Esophagus (tissue), 2 donors: ENCODE data around the gene COL8A1. TPM values are rescaled to one million over a fixed set of nuclear protein-coding genes. Genes with fewer than 3 reads are reported as not detected.
"Not testable (repeated sequence)": the region's sequence is repeated elsewhere in the genome, so short reads cannot be mapped to it uniquely, and the experiment has no call there.

Experiments
- H3K27ac ChIP-seq, 2 donors: one replicate each; pipeline ENCODE4 v1.5.1; 2013; ENCODE audit warnings: low read depth in 2 of 2, mild to moderate bottlenecking in 2 of 2, inconsistent platforms in 1 of 2, low read length in 1 of 2, moderate library complexity in 1 of 2
- H3K27me3 ChIP-seq, 2 donors: one replicate each; pipeline ENCODE4 v1.6.1; 2013; ENCODE audit warnings: low read length in 2 of 2, control low read depth in 1 of 2, mild to moderate bottlenecking in 1 of 2; ENCODE audit not compliant: insufficient read depth in 2 of 2, control insufficient read depth in 1 of 2
- H3K36me3 ChIP-seq, 2 donors: one replicate each; pipeline ENCODE4 v1.6.1; 2013; ENCODE audit warnings: low read length in 1 of 2; ENCODE audit not compliant: control insufficient read depth in 2 of 2, insufficient read depth in 2 of 2
- H3K4me1 ChIP-seq, 2 donors: one replicate each; pipeline ENCODE4 v1.6.1; 2013; ENCODE audit warnings: low read length in 1 of 2; ENCODE audit not compliant: control insufficient read depth in 2 of 2, insufficient read depth in 2 of 2
- H3K4me3 ChIP-seq, 2 donors: one replicate each; pipeline ENCODE4 v1.5.1; 2013; ENCODE audit warnings: low read length in 2 of 2, mild to moderate bottlenecking in 2 of 2, low read depth in 1 of 2, moderate library complexity in 1 of 2
- H3K9me3 ChIP-seq, 2 donors: one replicate each; pipeline ENCODE4 v1.6.1; 2013; ENCODE audit warnings: mild to moderate bottlenecking in 2 of 2, low read depth in 1 of 2, low read length in 1 of 2, moderate library complexity in 1 of 2; ENCODE audit not compliant: control insufficient read depth in 2 of 2, insufficient read depth in 1 of 2
- WGBS, 2 donors: extraction: QIAGEN DNeasy Blood & Tissue Kit; methylation state at CpG; one replicate each; pipeline ENCODE4 v1.1.7; 2013; 5-methylcytosine and 5-hydroxymethylcytosine counted together
- polyA plus RNA-seq, 2 donors: library from polyadenylated mRNA; stranded (reverse); fragments of 200-250 nt; gene quantifications; one replicate each; pipeline ENCODE4 v1.2.3, GENCODE V29; 2013
- donor health status: healthy with polysubstance abuse.
- donor health status: Bipolar disorder and iron deficiency.

Gene COL8A1
- polyA plus RNA-seq, 2 donors = 0.84 to 1.4 TPM

DNA sequence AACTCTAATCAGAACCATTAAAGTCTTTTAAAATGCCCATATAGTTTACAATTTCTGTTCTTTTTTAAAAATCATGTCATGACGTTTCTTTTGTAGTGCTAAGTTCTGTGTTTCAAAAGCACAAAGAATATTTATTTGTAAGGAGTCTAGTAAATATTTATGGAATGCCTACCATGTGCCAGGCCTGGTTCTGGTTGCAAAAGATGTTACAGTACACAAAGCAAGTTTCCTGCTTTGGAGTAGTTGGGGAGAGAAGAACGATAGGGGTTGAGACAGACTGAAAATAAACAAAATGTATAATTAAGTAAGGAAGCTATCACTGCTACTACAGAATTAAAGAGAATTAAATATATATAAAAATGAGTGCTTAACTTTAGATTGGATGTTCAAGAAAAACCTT lies 92.5 kb downstream of the COL8A1 start:
- Histone ChIP-seq H3K27me3 (no peaks in the 10 kb centered on the region), H3K4me1 (no peaks in the 10 kb centered on the region), H3K27ac (no peak overlapping the region), H3K36me3 (no peaks in the 10 kb centered on the region), H3K9me3 (no peaks in the 10 kb centered on the region), H3K4me3 (no peak overlapping the region)
- WGBS, 2 donors = 58 to 64% methylated on average over 2 of the region's 2 CpGs

DNA sequence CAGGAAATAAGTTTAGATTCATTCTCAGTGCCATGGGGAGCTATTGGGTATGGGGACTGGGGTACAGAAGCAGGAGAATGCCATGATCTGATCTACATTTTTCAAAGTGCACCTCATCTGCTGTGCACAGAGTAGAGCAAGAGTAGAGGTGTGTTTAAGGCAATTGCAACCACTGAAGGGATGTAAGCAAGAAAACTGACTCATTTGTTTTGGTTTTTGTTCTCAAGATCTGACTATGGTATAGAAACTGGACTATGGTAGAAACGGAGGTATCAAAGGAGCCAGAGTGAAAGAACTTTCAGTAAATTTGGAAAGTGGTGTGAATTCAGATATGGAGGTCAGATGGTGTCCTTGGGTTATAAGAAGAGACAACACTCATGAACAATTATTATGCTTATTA lies 93.1 kb downstream of the COL8A1 start:
- no peak overlapping the region for H3K4me3 ChIP-seq
- no peak overlapping the region for H3K27ac ChIP-seq
- WGBS, 2 donors = 74 to 76% methylated on average over 1 of the region's 1 CpG
- H3K4me1 ChIP-seq = no peaks in the 10 kb centered on the region
- no peaks in the 10 kb centered on the region for H3K27me3 ChIP-seq
- H3K9me3 ChIP-seq = no peaks in the 10 kb centered on the region
- no peaks in the 10 kb centered on the region for H3K36me3 ChIP-seq

DNA sequence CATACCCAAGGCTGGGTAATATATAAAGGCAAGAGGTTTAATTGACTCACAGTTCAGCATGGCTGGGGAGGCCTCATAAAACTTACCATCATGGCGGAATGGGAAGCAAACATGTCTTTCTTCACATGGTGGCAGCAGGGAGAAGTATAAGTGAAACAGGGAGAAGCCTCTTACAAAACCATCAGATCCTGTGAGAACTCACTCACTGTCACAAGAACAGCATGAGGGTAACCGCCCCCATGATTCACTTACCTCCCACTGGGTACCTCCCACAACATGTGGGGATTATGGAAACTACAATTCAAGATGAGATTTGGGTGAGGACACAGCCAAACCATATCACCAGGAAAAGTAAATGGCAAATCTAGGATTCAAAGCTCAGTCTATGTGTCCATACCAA lies 102.0 kb downstream of the COL8A1 start:
- not testable (repeated sequence) for H3K4me3 ChIP-seq, H3K27me3 ChIP-seq, H3K9me3 ChIP-seq, H3K4me1 ChIP-seq, H3K27ac ChIP-seq, H3K36me3 ChIP-seq
- WGBS, 2 donors = 86% methylated on average over 2 of the region's 2 CpGs

DNA sequence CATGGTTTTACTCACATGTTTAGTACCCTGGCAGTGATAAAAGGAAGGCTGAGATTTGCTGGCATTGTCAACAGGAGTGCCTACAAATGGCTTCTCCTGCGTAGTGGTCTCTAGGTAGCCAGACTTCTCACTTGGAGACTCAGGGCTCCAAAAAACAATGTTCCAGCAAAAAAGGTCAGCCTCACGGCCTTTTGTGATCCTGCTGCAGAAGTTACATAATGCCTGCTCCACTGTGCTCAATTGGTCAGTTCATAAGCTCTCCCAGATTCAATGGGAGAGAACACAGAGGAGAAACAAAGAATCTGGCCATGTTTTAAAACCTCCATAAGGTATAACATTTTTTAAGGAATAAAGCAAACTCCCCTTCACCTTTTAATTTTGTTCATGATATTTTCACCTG lies 103.2 kb downstream of the COL8A1 start:
- WGBS, 2 donors = 80% methylated on average over 2 of the region's 2 CpGs
- H3K27me3 ChIP-seq = no peaks in the 10 kb centered on the region

DNA sequence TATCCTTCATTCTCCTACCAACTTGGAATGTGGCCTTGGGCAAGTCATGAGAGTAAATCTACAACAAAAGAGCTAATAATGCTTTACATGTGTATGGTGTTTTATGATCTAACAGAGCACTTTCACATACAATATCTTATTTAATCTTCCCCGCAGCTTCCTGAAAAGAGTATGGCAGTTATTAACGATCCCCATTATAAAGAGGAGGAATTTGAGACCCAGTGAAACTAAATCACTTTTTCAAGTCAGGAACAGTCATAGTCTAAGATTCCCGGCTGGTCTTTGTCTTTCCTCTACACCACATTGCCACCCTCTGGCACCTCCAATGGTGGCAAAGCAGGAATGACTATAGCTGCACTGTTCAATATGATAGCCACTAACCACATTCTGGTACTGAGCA lies 109.5 kb downstream of the COL8A1 start:
- Histone ChIP-seq H3K9me3 (no peaks in the 10 kb centered on the region), H3K27me3 (no peaks in the 10 kb centered on the region), H3K4me3 (no peak overlapping the region), H3K36me3 (no peaks in the 10 kb centered on the region), H3K27ac (no peak overlapping the region), H3K4me1 (no peaks in the 10 kb centered on the region)
- 40 to 43% methylated on average over 3 of the region's 3 CpGs for WGBS, 2 donors

More for the DNA sequence above, 103.2 kb downstream of the COL8A1 start:
- Histone ChIP-seq H3K9me3 (no peaks in the 10 kb centered on the region), H3K27ac (no peak overlapping the region), H3K4me1 (no peaks in the 10 kb centered on the region), H3K4me3 (no peak overlapping the region), H3K36me3 (no peaks in the 10 kb centered on the region)

DNA sequence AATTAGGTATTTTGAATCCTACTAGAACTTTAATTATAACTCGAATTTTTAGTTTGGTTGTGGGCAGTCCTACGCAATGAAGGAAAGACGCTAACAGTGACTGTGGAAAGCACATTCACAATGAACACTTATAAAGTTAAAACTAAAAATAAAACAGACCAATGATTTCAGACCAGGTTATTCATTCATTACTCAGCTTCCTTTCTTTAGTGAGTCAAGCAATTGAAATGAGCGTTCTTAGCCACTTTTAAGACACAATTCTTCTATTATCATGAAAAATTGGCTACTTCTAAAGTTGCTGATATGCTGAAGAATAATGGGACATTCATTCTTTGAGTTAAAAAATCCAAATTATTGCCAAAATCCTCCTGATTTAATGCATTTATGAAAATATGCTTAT lies 113.3 kb downstream of the COL8A1 start:
- no peaks in the 10 kb centered on the region for H3K4me1 ChIP-seq
- 77 to 89% methylated on average over 4 of the region's 4 CpGs for WGBS, 2 donors

DNA sequence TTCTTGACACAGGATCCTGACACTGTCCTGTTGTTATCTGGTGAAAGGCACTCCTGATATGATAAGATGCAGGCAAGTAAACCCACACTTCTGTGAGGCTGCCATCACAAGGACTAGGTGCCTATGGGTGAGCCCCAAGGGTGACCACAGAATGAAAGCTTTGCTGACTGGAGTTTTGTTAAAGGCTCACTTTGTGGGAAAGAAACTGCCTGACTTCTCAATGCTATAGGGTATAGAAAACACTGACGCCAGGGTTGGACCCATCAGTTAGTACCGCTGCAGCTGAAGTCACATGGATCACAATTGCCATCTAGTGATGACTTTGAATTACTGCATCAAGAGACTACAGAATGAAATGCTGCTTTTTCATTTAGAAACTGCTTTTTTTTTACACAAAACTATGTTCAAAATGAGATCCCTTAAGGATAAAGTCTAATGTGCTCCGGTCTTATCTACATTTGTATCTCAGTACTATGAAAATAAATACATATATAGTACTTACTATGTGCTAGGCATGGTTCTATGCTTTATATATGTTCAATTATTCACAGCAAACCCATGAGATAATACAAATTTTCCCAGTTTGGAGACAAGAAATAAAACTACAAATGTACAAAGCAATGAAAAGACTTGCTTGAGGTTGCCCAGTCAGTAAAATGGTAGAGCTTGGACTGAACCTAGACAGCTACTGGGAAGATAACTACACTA lies 115.0 kb downstream of the COL8A1 start:
- WGBS, 2 donors = 5 to 6% methylated on average over 3 of the region's 3 CpGs
- no peaks in the 10 kb centered on the region for H3K4me1 ChIP-seq

More for the DNA sequence above, 113.3 kb downstream of the COL8A1 start:
- Histone ChIP-seq H3K9me3 (no peaks in the 10 kb centered on the region), H3K36me3 (no peaks in the 10 kb centered on the region), H3K27me3 (no peaks in the 10 kb centered on the region), H3K4me3 (no peak overlapping the region), H3K27ac (no peak overlapping the region)

DNA sequence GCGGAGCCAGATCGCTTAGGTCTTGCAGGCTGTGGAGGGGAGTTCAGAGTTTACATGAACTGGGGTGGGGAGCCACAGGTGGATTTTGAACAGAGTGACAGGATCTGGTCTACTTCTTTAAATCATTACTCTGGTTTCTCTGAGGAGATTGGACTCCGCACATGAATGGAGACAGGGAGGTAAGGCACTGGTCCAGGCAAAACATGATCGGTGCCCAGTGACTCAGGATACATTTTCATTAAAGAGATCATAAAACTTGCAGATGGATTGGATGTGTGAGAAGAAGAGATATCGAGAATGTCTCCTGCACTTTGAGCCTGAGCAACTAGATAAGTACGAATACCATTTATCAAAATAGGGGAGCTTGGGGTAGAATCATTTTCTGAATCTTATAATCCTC lies 117.4 kb downstream of the COL8A1 start:
- no peak overlapping the region for H3K27ac ChIP-seq
- H3K4me1 ChIP-seq = no peaks in the 10 kb centered on the region
- 88 to 89% methylated on average over 6 of the region's 6 CpGs for WGBS, 2 donors
- H3K27me3 ChIP-seq = no peaks in the 10 kb centered on the region
- no peaks in the 10 kb centered on the region for H3K36me3 ChIP-seq
- no peak overlapping the region for H3K4me3 ChIP-seq
- no peaks in the 10 kb centered on the region for H3K9me3 ChIP-seq

More for the DNA sequence above, 115.0 kb downstream of the COL8A1 start:
- Histone ChIP-seq H3K4me3 (no peak overlapping the region), H3K36me3 (no peaks in the 10 kb centered on the region), H3K9me3 (no peaks in the 10 kb centered on the region), H3K27me3 (no peaks in the 10 kb centered on the region), H3K27ac (no peak overlapping the region)

DNA sequence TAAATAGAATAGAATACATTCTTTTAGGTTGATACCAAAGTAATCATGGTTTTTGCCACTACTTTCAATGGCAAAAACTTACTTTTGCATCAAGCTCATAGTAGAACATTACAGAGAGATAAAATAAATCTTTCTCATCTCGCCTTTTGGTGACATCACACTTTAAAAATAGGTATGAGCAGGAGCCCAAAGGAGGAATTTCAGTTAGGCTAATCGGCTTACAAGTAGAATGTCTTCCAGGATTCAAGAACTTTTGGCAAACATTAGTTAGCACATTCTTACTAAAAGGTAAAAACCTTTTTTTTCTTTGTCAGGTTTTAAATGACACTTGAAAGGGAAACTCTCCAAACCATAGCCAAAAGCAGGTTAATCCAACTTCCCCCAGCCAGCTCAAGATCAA lies 119.6 kb downstream of the COL8A1 start:
- Histone ChIP-seq H3K27ac (no peak overlapping the region), H3K27me3 (no peaks in the 10 kb centered on the region), H3K36me3 (no peaks in the 10 kb centered on the region), H3K4me1 (no peaks in the 10 kb centered on the region), H3K4me3 (no peak overlapping the region), H3K9me3 (no peaks in the 10 kb centered on the region)
- 37 to 52% methylated on average over 2 of the region's 2 CpGs for WGBS, 2 donors

DNA sequence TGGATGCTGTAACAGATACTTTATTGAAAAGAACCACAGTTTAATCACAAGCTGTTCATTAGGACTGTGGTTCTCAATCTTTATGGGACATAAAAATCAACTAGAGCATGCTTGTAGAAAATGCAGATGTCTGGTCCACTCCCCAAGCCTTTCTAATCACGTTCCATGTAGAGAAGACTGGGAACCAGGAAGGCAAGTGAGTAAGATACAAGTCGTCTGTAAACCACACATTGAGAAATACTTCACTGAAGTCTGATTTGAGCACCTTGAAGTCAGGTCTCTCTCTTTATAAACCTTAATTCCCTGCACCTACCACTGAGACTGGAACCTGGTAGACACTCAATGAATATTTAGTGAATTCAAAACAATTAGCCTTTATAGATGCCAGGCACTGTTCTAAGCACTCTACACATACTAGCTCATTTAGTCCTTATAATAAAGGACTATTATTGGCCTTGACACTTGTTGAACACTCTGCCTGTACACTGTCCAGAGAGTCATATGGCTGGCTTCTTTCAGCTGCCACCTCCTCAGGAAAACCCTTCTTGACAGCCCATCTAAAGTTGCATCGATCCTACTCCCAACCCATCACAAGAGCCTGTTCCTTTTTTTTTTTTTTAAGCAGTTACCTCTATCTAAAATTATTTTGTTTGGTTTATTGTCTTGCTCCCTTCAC lies 120.2 kb downstream of the COL8A1 start:
- H3K4me3 ChIP-seq = no peak overlapping the region
- H3K4me1 ChIP-seq = no peaks in the 10 kb centered on the region
- H3K27me3 ChIP-seq = no peaks in the 10 kb centered on the region
- no peaks in the 10 kb centered on the region for H3K9me3 ChIP-seq
- H3K27ac ChIP-seq = no peak overlapping the region
- WGBS, 2 donors = 65 to 79% methylated on average over 3 of the region's 3 CpGs
- no peaks in the 10 kb centered on the region for H3K36me3 ChIP-seq
